Cardiac muscle cell (in vitro differentiated cells and primary cell): Measurements from ENCODE around the gene SLC39A1. TPM values are rescaled to one million over a fixed set of nuclear protein-coding genes. Genes with fewer than 3 reads are reported as not detected.
"Not testable (repeated sequence)": the region's sequence is repeated elsewhere in the genome, so short reads cannot be mapped to it uniquely, and the experiment has no call there.

Experiments
- DNase-seq, 2 donors: peaks; one replicate each; pipeline versions ENCODE4 v3.0.0 to v3.0.0-alpha.2; 2010 to 2017; ENCODE audit warnings: low read depth in 1 of 2, low spot score in 1 of 2
- H3K27ac ChIP-seq: fragments of 200-600 bp; sonication (generic); 2 replicates; pipeline ENCODE4 v1.5.1; 2016
- H3K27me3 ChIP-seq: fragments of 200-600 bp; sonication (generic); 2 replicates; pipeline ENCODE4 v1.6.0; 2016; ENCODE audit warnings: control low read depth
- H3K36me3 ChIP-seq: fragments of 200-600 bp; sonication (generic); 2 replicates; pipeline ENCODE4 v1.5.1; 2016; ENCODE audit warnings: control low read depth
- H3K4me1 ChIP-seq: fragments of 200-600 bp; sonication (generic); 2 replicates; pipeline ENCODE4 v1.8.1; 2017; ENCODE audit warnings: low read depth, mild to moderate bottlenecking, mixed run types
- H3K4me3 ChIP-seq: fragments of 200-600 bp; sonication (generic); 2 replicates; pipeline ENCODE4 v1.5.1; 2016; ENCODE audit warnings: mild to moderate bottlenecking
- H3K9me3 ChIP-seq: fragments of 200-600 bp; sonication (generic); 2 replicates; pipeline ENCODE4 v1.5.1; 2017; ENCODE audit warnings: low read depth, mild to moderate bottlenecking, control low read depth
- polyA plus RNA-seq: library from polyadenylated mRNA; unstranded; fragments of >200 nt; fragmentation: Nextera tagmentation; extraction: Ambion mirVana; gene quantifications from 2 replicates; pipeline ENCODE4 v1.2.1, GENCODE V29; 2016
- total RNA-seq: library from RNA; depleted of rRNA; stranded (reverse); fragments of >200 nt; gene quantifications from 2 replicates; pipeline ENCODE4 v1.2.3, GENCODE V29; 2016
- TF ChIP-seq, protein P1 (sequence below): IDR thresholded peaks from 2 replicates; pipeline ENCODE4 v1.5.1; 2012; ENCODE audit warnings: low read depth, mild to moderate bottlenecking, low read length

The SLC39A1 gene
- total and polyA plus RNA-seq, 2 experiments from 2014 or later: 71.2 to 75.8 TPM

DNA sequence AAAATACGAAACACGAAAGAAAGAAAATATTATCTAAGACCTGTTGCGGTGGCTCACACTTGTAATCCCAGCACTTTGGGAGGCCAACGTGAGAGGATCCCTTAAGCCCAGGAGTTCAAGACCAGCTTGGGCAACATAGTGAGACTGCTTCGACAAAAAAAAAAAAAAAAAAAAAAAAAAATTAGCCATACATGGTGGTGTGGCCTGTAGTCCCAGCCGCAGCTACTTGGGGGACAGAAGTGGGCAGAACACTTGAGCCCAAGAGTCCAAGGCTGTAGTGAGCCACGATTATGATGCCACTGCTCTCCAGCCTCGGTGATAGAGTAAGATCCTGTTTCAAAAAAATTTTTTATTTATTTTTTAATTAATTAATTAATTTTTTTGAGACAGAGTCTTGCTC is 24.3 kb upstream of the SLC39A1 start:
- Histone ChIP-seq H3K36me3 (peaks cover 7% of the 10 kb centered on the region), H3K27ac (no peak overlapping the region), H3K27me3 (no peaks in the 10 kb centered on the region), H3K4me3 (no peak overlapping the region), H3K9me3 (no peaks in the 10 kb centered on the region), H3K4me1 (peaks cover 8% of the 10 kb centered on the region)
- TF ChIP-seq, protein P1, sequence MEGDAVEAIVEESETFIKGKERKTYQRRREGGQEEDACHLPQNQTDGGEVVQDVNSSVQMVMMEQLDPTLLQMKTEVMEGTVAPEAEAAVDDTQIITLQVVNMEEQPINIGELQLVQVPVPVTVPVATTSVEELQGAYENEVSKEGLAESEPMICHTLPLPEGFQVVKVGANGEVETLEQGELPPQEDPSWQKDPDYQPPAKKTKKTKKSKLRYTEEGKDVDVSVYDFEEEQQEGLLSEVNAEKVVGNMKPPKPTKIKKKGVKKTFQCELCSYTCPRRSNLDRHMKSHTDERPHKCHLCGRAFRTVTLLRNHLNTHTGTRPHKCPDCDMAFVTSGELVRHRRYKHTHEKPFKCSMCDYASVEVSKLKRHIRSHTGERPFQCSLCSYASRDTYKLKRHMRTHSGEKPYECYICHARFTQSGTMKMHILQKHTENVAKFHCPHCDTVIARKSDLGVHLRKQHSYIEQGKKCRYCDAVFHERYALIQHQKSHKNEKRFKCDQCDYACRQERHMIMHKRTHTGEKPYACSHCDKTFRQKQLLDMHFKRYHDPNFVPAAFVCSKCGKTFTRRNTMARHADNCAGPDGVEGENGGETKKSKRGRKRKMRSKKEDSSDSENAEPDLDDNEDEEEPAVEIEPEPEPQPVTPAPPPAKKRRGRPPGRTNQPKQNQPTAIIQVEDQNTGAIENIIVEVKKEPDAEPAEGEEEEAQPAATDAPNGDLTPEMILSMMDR: no peak
- no peak for DNase-seq

DNA sequence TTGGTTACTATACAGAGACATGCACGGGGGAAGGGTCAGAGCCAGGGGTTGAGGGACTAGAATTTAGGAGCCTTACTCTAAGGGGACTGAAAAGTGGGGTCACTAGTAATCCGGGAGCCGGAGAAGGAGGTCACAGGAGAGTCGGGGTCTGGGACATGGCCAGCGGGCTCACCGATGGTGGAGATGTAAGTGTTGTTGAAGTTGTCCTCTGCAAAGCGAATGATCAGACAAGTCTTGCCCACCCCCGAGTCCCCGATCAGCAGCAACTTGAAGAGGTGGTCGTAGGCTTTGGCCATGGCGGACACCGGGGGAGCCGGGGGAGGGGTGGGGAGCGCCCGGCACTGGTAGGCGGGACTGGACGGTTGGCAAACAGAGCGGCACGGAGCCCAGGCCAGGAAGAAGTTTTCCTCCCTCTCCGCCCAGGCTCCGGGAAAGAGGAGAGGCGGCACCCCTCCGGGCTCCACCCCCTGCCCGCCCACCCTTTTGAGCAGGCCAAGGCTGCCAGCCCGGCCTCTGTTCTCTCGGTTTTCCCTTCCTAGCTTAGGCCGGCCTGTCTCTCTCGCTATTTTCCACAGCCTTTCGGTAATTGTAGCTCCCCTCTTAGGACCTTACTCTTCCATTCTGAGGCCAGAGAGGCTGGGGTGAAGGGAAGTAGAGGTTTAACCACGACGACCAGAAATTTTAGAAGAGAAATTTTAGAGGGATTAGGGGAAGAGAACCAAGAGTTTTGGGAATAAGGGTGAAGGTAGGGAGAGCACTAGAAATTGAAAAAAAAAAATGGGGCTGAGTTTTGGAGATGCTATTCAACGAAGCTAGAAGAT is 22.8 kb upstream of the SLC39A1 start, which contains the start of gene RAB13:
Gene RAB13 (minus strand): TSS at position 399 of the 821 bp plus-strand sequence. CDS start 103 bp downstream, at position 296.
- Histone ChIP-seq H3K27ac (peak within 1 kb of the TSS; percentile 47), H3K9me3 (no peaks in the 10 kb centered on the region), H3K27me3 (no peaks in the 10 kb centered on the region), H3K4me3 (peak within 1 kb of the TSS; percentile 64), H3K36me3 (no peaks in the 10 kb centered on the region), H3K4me1 (no peaks in the 10 kb centered on the region)
- peak; percentile 89 to 91 for DNase-seq
- TF ChIP-seq, protein P1: no peak

DNA sequence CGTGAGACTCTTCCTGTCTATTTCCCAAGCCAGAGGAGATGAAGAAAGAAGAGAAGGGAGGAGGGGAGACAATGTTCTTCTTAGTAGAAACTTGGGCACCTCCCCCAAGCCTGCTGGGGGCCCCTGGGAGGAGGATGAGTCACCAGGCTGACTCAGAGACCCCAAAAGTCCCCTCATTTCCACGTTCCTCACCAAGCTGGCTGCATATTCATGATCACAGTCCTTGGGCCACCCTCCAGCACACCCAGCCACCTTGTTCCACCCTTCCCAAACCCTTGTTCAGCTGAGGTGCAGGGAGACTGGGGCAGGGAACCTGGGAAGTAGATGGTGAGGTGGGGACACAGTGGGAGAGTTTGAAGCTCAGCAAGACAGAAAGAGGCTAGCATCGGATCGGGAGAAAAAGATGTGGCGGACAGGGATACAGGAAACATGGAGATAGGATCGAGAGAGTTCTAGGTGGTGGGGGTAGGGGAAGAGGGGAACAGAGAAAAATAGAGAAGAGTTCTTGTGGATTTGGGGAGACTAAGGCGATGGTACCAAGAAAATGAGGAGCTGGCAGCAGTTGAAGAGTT is 22.1 kb upstream of the SLC39A1 start:
- TF ChIP-seq, protein P1: no peak
- no peaks in the 10 kb centered on the region for H3K4me1 ChIP-seq
- H3K4me3 ChIP-seq: peak overlapping the region; percentile 64
- no peaks in the 10 kb centered on the region for H3K27me3 ChIP-seq
- no peaks in the 10 kb centered on the region for H3K36me3 ChIP-seq
- peak in 1 of 2 donors; percentile 81 for DNase-seq
- no peak overlapping the region for H3K27ac ChIP-seq
- H3K9me3 ChIP-seq: no peaks in the 10 kb centered on the region

DNA sequence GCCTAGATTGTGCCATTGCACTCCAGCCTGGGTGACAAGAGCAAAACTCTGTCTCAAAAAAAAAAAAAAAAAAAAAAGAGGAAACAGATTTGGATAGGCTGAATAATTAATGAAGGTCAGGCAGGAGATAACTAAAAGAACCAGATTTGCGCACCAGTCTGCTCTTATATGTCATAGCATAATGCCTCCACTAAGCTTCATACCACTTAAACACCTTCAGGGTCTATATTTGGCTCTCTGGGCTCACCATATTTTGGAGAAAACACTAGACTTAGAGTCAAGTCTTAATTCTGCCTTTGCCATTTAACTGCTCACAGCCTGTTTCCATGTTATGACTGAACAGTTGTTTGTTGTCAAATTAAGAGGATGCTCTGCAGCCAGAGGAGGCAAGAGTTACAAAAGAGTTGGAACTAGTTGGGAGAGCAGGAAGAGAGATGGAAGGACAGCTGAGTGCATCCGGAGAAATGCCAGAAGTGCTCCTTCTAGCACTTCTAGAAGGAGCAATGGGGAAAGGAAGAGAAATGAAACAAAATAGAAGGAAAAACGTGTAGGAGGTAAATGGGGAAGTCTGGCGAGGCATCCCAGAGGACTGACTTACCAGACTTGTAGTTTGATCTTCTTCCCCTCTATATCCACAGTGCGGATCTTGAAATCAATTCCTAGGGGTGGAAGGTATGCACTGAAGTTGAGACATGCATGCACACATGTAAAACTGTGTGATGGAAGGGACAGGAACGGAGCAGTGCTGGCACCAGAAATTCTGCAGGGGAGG is 21.0 kb upstream of the SLC39A1 start:
- H3K36me3 ChIP-seq: no peaks in the 10 kb centered on the region
- no peaks in the 10 kb centered on the region for H3K4me1 ChIP-seq
- TF ChIP-seq, protein P1: no peak
- H3K27ac ChIP-seq: no peak overlapping the region
- no peak overlapping the region for H3K4me3 ChIP-seq
- H3K27me3 ChIP-seq: no peaks in the 10 kb centered on the region
- no peak for DNase-seq
- H3K9me3 ChIP-seq: no peaks in the 10 kb centered on the region

DNA sequence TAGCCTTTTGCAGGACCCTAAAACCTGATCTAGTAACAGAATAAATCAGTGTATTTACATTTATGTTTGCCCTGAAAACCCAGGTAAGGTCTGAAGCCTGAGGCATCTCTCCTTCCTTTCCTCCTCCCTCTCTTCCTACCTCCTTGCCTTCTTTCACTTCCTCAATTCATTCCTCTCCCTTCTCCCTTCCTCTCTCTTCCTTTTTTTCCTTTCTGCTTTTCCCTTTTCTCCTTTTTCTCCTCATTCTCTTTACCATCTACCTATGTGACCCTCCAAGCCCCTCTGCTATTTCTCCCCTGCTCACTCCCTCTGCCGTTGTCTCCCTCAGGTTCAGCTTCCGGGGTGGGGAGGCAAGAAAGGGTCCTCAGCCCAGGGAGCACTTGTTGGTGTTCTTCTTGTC is 18.4 kb upstream of the SLC39A1 start:
- H3K36me3 ChIP-seq, H3K27ac ChIP-seq, H3K4me1 ChIP-seq, H3K9me3 ChIP-seq, H3K27me3 ChIP-seq, H3K4me3 ChIP-seq, DNase-seq: not testable (repeated sequence)

DNA sequence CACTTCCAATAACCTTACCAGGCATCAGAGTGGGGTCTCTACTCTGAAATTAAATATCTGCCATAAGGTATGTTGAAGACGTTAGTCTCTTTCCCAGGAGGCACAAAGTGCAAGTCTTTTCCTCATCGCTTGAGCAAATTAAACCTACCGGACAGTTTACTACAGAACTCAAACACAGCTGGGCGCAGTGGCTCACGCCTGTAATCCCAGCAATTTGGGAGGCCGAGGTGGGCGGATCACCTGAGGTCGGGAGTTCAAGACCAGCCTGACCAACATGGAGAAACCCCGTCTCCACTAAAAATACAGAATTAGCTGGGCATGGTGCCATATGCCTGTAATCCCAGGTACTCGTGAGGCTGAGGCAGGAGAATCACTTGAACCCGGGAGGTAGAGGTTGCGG is 15.8 kb upstream of the SLC39A1 start:
- DNase-seq, H3K9me3 ChIP-seq, H3K27ac ChIP-seq, H3K27me3 ChIP-seq, H3K4me1 ChIP-seq, H3K4me3 ChIP-seq: not testable (repeated sequence)
- H3K36me3 ChIP-seq: peaks cover 15% of the 10 kb centered on the region
